Left ventricle myocardium superior (tissue), 1 donor: Measurements from ENCODE around the gene PSMD5. TPM values are rescaled to one million over a fixed set of nuclear protein-coding genes. Genes with fewer than 3 reads are reported as not detected.
A peak's percentile ranks its signal among the peaks of the same experiment; 100 is the strongest.

ENCODE experiments used
- ATAC-seq: fragments of 200-7000 bp; cut with Tn5 transposase; one replicate; pipeline ENCODE4 v1.9.1; 2020; ENCODE audit warnings: mild to moderate bottlenecking, moderate library complexity
- DNase-seq: peaks from one replicate; pipeline ENCODE4 v3.0.0-alpha.2; 2020
- intact Hi-C: fragments of 100-400 bp; cut with micrococcal nuclease; formaldehyde crosslinking; loops from one replicate; pipeline ENCODE4 v1.11.0; 2022
- total RNA-seq: library from RNA; stranded (reverse); fragmentation: NEBNext Ultra II Directional; extraction: Animal tissue kit (Norgen Biotek cat#: 25700); gene quantifications from one replicate; pipeline ENCODE4 v1.2.1, GENCODE V29; 2021
- donor health status: DM: no; HTN: yes; CAD: no; lungs with severe emphysema.

The PSMD5 gene
- total RNA-seq, 1 donor from 2014 or later, result 14.0 TPM

DNA sequence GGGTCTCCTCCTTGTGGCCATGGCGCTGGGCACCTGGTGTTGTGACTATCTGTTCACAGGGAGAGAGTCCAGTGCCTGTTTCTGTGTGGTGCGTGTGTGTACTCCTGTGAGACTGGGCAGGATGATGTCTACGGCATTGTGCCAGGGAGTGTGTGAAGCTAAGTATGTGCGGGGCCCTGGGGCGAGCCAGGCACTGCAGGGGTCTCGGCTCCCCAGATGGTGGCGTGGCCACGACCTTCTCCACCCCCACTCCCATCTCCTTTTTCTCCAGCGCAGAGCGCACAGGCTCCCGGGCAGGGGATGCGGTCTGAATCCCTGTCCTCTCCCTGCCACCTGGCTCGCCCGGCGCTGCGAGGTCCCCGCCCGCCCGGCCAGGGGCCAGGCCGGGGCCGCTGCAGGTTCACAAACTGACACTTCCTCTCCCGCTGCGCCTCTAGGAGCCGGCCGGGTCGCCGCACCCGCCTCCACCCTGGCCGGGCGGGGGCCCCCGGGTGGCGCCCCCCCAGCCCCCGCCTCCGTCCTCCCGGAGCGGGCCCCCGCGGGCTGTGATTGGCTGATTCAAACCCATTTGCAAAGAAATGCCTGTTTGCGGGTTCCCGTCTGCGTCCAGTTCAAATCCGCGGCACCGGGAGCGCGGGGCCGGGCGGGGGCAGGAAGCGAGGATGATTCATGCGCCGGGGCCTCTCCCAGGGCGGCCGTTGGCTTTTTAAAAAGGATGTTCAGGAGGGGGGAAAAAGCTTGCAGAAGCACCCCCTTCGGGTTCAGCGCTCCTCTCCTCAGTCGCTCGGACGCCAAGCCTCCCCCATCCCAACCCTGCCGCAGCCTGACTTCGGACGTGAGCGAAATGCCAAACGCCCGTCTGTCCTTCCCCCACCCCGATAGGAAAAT lies 33.5 kb upstream of the PSMD5 start:
- intact Hi-C loops, result no loop called here
- peak; percentile 82 for ATAC-seq
- peak; percentile 88 for DNase-seq

DNA sequence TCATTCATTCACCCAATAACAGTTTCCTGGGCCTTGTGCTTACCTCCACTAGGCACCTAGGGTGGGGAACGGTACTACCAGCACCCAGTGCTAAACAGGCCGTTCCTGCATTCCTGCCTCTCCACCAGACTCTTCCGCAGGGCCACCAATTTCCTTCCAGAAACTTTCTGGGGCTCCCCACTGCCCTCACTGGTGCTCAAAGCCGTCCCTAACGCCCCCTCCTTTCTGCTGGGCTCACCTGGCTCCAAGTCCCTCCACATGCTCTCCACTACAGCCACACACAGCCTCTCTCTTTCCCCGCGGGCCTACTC lies 32.9 kb upstream of the PSMD5 start:
- no peak for ATAC-seq
- intact Hi-C loops, result no loop called here
- no peak for DNase-seq

DNA sequence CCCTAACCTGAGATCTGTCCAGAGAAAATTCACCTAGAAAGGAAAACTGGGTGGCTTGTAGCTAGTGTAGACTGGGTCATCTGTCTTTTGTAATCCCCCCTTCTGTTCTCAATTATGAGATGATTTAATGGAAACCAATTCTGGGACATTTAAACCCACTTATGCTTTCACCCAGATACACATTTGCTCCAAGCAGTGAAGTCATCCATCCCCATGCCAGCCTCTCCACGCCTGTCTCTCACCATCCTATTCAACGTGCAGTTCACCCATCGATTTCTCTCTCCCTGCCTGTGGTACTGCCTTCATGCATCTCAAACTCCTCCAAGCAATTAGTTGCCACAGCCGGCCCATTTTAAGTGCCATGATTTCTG lies 32.5 kb upstream of the PSMD5 start:
- intact Hi-C loops, result no loop called here
- ATAC-seq (no peak), DNase-seq (no peak)

DNA sequence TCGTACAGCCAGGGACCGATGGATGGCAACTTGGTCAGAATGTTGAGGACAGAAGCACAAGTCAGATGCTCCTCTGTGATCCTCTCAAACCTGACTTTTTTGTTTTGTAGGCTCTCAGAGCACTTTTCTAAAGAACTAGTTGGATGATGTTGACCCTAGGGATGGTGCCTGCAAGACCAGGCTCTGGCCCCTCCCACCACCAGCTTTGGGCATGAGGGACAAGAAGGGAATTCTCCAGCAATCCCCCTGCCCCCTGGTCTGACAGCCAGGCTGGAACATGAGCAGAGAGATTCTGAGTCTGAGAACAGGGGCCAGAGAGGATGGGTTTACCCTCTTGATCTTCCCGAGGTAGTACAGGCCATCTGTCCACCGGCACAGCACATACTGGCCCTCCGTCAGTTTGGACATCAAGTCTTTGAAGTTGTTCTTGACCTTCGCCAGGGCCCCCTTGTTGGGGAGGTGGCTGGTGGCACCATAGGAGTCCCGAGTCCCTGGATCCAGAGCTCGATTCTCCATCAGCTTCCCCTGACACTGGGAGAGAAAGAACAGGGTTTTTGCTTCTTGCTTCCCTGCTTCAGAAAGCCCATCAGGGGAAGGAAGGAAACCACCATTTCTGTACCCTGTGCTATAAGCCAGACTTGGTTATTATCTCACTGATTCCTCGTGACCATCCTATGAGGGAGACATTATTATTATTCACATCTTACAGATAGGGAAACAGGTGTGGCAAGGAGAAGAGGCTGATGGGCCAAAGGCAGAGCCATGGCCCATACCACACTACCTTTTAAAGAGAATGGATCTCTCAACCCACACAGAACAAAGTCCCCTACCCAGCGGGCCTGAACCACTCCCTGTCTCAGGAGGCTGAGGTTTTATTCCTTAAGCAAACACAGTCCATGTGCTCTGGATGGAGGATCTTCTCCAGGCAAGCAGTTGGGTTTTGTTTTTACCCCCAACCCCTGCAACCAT lies 31.8 kb upstream of the PSMD5 start:
- intact Hi-C loops, result no loop called here
- no peak for ATAC-seq
- DNase-seq, result no peak

DNA sequence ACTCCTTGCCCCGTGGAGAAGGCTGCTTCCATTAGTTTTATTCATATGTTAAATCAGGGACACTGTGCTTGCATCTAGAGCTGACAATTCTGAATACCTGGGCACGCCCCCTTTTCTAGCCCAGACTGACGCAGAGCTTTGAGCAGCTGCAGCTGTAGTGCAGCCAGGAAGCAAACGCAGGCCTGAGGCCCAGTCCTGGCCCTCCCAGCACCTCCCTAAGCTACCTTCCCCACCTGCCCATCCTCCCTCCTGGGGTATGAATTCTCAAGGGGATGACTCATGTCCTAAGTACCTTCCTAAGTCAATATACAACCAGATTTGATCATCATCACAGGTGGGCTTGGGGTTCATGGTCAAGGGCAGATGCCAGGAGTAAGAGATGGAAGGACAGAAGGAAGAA lies 30.8 kb upstream of the PSMD5 start:
- ATAC-seq, result no peak
- intact Hi-C loops, result no loop called here

DNA sequence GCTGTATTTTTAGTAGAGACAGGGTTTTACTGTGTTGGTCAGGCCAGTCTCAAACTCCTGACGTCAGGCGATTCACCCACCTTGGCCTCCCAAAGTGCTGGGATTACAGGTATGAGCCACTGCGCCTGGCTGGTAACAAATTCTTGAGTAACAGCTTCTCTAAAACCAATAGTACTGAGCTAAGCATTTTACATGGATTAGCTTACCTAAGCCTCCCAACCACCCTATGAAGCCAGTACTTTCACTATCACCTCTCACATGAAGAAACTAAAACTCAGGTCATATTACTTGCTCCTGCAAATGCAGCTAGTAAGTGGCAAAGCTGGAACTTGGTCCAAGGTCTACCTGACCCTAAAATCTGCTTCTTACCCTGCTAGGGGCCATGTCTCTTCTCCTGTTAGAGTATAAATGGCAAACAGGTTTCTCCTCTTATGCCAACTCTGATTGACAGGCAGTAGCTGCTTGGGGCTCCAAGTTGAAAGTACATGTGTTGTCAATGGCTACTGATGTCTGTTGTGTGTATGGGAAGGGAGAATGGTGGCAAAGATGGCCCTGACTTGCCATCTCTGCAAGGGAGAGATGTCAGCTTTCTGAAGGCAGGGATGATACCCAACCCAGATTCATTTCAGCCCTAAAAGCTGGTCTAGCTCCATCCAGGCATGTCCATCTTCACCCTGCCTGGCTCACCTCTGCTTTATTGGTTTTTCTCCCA lies 30.2 kb upstream of the PSMD5 start:
- intact Hi-C loops, result no loop called here
- DNase-seq (no peak), ATAC-seq (no peak)

More for the DNA sequence above, 30.8 kb upstream of the PSMD5 start:
- no peak for DNase-seq

DNA sequence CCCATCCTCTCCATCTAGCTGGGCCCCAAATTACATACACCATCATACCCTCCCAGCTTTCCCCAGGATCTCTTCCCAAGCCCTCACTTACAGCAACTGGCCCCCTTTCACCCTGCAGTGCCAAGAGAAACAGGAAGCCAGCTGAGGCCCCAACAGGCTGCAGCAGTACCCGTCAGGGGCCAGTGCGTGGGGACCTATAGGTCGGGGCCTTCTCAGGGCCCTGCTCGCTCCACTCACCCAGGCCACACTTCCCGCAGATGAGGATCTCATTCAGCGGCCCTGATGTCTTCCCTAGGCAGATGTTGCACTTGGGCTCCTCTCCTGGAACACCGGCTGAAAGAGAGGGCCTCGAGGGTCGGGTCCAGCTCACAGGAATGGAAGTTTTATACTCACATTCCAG lies 27.5 kb upstream of the PSMD5 start:
- DNase-seq (no peak), ATAC-seq (no peak)
- intact Hi-C loops, result no loop called here

DNA sequence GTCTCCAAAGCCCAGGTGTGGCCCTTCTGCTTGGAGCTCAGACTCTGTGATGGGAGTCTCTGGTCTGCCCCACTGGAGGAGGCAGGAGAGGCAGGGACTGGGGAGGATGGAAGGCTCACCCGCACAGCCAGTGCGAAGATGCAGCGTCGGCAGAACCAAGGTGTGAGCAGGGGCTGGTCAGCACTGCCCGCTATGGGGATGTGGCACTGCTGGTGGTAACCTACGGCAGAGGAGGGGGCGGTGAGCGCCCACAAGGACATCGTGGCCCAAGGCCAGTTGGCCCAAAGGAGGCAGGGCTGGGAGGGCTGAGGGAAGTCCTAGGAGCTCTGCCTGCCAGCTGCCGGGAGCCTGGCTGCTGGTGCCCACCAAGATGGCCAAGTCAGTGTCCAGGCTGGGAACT lies 27.0 kb upstream of the PSMD5 start:
- no peak for ATAC-seq
- intact Hi-C loops, result no loop called here
- DNase-seq, result peak; percentile 35

DNA sequence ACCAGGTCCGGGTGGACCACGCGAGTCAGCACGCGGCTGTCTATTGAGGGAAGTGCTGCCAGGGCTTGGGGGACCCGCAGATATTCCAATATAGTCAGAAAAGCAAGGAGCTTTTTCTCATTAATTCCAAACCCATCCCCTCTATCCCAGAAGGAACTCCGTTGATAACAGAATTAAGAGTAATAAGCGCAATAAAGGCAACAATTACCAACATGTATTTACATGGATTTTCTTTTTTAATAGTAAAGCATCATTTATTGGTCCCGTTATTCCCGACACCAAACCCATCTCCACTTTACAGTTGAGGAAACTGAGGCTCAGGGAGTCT lies 26.6 kb upstream of the PSMD5 start:
- ATAC-seq (no peak), DNase-seq (no peak)
- intact Hi-C loops, result no loop called here

DNA sequence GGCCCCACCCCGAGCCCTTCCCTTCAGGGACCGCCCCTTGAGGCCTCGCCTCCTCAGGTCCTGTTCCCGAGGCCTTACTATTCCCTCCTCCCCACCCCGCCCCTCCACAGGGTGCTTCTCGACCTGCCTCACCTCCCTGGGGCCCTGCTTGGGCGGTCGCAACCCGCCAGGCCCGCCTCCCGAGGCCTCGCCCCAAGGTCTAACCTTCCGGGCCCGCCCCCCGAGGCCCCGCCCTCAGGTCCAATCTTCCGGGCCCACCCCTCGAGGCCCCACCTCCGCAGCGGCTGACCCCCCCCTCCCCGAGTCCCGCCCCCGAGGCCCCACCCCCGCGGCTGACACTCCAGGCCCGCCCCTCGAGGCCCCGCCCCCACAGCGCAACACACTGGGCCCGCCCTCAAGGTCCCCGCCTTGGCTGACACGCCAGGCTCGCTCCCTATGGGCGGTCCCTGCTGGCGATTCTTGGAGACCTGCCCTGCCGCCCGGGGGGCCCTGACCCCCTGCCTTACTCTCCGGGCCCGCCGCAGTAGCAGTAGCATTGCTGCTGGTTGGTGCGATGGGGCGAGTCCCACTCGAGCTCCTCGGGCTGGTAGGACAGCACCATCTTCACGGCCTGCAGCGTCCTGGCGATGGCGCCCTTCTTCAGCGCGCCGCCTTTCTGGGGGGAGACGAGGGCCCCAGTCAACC lies 26.1 kb upstream of the PSMD5 start:
- DNase-seq, result peak; percentile 97
- peak; percentile 96 for ATAC-seq
- intact Hi-C loops, result no loop called here

DNA sequence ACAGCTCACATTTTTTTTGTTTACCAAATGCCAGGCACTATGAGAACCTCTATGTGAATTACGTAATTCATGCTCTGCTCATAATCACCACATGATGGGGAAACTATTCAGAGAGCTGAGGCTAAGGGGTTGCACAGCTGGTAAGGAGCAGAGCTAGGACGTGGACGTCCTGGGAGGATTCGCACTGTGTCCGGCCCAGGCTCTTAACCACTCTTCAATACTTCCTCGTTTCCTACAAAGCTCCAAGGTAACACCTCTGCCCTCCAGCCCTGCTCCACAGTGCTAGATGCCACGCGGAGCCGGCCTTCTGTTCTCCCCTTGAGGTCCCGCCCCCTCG lies 25.6 kb upstream of the PSMD5 start:
- ATAC-seq (no peak), DNase-seq (no peak)
- intact Hi-C loops, result no loop called here

DNA sequence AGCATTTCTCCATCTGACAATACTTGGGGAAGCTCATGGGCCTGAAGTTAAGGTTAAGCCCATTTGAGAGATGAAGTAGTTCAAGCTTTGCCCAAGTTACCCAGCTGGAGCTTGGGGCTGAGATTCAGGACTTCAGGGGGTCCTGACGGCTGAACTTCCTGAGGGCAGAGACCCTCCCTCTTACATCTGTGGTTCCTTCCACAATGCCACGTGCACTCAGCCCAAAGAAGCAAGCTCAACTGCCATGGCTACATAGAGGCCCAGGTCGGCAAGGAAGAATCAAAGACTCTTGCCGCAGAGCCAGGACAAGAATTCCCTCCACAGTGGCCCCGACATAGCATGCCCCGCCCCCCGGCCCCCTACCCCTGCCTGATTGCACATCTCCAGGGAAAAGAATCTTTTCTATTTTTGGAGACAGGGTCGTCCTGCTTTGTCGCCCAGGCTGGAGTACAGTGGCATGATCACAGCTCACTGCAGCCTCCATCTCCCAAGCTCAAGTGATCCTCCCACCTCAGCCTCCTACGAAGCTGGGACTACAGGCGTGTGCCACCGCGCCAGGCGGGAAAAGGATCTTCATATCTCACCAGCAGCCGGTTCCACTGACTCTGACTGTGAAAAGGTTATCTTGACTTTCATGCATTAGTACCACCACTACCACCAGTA lies 25.1 kb upstream of the PSMD5 start:
- ATAC-seq (no peak), DNase-seq (no peak)
- intact Hi-C loops, result no loop called here

DNA sequence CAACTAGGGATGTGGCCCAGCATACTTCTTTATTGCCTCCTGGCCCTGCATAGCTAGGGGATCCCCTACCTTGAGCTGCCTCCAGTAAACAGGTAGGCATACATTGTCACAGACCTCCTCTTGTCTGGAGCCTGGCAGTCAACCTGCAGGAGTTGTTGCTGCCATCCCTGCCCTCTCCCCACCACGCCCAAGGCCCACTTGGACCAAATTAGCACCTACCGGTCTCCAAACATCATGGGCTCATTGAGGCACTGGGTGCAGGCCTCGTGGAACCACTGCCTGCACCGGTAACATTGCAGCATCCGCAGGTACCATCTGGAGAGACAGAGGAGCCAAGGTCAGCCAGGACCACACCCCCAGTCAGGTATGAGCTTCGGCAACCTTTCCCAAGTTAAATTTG lies 23.9 kb upstream of the PSMD5 start:
- intact Hi-C loops, result no loop called here
- ATAC-seq, result no peak

DNA sequence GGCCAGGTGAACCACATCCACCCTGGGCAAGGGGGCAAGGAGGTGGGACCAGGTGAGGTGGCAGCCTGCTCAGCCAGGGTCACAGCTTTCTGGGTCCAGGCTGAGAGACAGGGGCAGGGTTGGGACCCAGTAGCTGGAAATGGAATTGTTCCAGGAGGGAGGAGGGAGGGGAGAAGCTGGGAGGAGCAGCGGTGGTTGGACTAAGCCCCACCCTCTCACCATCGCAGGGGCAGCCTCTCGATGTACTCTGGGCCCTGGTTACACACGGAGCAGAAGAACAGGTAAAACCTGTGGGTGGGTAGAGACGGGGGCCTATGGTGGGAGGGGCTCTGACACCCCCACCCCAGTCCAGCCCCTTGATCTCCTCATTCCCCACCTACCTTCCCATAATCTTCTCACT lies 23.1 kb upstream of the PSMD5 start:
- intact Hi-C loops, result no loop called here
- ATAC-seq, result no peak
- DNase-seq, result no peak

More for the DNA sequence above, 23.9 kb upstream of the PSMD5 start:
- no peak for DNase-seq

DNA sequence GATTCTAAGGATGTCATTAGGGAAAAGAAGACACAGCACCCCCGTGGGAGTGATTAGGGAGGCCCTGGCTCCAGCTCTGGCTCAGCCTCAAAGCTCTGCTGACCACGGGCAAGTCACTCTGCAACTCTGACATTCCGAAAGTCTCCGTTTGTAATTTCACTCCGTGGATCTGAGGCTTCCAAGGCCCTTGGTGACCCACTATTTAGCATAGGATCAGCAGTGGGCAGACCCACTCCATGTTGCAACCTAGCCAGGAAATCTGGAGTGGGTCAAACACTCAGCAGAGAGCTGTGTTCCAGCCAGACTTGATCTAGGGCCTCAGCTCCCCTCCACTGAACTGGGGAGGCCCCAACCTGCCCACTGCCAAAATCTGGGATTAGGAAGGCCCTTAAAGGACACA lies 22.5 kb upstream of the PSMD5 start:
- ATAC-seq, result no peak
- intact Hi-C loops, result no loop called here
- no peak for DNase-seq

DNA sequence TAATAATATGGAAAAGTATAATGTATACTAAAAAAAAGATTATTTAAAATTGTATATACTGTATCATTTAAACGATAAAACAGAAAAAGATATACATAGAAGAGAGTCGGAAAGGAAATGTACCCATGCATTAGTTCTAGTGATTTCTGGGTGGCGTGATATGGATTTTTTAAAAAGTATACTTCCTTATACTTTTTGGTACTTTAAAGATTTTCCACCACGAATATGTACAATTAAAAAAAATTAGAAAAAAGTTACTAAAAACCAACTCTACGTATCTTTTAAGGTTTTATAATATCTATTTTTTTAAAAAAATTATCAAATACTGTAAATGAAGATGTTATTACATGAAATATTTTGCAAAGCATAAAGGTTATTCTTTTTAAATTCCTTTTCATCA lies 22.0 kb upstream of the PSMD5 start:
- no peak for DNase-seq
- no peak for ATAC-seq
- intact Hi-C loops, result no loop called here

DNA sequence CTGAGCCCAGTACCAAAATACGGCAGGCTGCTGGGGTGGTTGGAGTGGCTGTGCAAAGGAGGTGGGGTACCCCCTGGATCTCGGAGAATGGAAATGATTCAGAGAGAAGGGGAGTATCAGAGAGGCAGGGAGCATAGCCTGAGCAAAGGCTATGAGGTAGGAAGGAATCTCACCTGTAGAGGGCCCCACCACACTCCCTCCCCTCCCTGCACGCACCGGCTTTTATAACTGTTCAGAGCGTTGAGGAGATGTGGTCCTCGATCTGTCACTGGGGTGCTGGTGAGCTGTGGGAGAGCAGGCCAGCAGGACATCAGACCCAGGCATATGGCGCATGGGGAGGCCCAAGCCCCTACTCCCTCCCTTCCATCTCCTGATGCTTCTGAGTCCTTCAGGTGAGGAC lies 21.1 kb upstream of the PSMD5 start:
- no peak for DNase-seq
- ATAC-seq, result no peak
- intact Hi-C loops, result no loop called here

DNA sequence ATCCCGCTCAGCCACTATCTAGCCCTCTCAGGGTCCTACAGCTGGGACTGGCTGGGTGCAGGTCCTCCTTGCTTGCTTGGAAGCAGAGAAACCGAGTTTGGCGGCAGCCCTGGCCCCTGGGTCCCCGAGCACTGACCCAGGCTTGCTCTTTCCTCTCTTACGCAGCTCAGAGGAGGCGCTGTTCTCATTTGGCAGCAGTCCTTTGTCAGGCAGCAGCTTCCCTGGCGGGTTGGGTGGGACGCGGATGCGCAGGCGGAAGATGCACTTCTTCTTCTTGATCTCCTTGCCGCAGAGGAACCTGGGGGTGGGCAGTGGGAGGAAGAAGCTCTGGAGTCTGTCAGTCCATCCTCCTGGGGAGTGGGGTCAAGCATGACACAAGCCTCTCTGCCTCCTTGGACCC lies 19.7 kb upstream of the PSMD5 start:
- intact Hi-C loops, result no loop called here
- ATAC-seq (no peak), DNase-seq (no peak)

DNA sequence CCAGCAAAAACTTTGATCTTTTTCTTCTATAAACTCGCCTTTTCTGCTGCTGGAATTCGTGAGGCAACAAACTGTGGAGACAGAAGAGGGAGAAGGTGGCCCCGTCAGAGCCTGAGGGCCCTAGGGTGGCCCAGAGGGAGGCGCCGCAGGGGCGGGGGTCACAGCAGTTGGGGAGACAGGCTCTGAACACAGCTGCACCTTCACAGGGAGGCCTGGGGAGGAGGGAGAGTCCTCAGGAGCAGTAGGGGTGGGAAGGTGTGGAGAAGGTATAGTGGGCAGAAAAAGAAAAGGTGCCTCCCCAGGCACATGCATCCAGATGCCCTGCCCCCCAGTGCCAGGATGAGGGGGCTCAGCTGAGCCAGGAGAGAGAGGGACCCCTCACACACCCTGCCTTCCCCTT lies 19.2 kb upstream of the PSMD5 start:
- intact Hi-C loops, result no loop called here
- DNase-seq, result no peak
- no peak for ATAC-seq
